GM21723 (cell line): ENCODE measurements around the gene BEAN1.
"Not testable (repeated sequence)": the region's sequence is repeated elsewhere in the genome, so short reads cannot be mapped to it uniquely, and the experiment has no call there.

ENCODE experiments used
- ATAC-seq: cut with Tn5 transposase; IDR thresholded peaks from one replicate; pipeline ENCODE4 v1.9.1; 2021; ENCODE audit warnings: mild to moderate bottlenecking, moderate library complexity; ENCODE audit not compliant: unreplicated experiment

BEAN1 gene

DNA sequence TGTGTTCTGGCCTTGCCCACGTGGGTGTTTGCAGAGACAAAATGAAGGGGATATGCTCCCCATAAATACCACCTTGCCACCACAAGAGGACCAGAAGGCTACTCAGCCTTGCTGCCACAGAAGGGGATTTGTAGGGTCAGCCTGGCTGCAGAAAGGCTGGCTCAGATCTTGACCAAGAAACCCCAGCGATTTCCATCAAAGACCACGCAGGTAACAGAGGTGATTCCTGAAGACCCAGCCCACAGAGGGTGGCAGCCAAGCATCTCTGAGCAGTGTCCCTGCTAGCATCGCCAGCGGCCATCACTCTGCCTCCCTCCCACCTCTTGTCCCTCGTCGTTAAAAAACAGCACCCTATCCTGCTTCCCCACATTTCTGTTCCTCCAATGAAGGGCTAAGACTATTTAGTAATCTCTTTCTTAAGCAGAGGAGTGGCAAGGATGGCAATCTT is 54.9 kb downstream of the BEAN1 start:
- ATAC-seq = no peak

GRCh38 chr16:66483689-66484452 is 56.8 kb downstream of the BEAN1 start:
- ATAC-seq = no peak

GRCh38 chr16:66484453-66485213 is 57.5 kb downstream of the BEAN1 start:
- no peak for ATAC-seq

DNA sequence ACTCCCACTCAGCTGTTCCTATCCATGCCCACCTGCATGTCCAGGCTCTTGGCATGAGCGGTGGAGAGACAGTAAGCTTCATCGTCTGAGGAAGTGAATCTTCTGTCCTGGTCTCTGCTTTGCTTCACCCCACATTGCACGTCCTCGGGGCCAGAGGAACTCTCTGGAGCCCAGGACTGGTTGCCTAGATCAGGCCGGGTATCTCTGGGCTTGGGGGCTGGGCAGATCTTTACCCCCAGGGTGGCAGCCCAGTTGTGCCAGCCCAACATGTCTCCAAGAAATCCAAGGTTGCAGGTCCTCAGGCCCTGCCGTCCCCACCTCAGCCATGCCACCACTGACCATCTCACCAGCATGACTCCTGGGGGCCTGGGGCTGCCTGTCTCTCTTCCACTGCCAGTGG is 58.3 kb downstream of the BEAN1 start:
- no peak for ATAC-seq

DNA sequence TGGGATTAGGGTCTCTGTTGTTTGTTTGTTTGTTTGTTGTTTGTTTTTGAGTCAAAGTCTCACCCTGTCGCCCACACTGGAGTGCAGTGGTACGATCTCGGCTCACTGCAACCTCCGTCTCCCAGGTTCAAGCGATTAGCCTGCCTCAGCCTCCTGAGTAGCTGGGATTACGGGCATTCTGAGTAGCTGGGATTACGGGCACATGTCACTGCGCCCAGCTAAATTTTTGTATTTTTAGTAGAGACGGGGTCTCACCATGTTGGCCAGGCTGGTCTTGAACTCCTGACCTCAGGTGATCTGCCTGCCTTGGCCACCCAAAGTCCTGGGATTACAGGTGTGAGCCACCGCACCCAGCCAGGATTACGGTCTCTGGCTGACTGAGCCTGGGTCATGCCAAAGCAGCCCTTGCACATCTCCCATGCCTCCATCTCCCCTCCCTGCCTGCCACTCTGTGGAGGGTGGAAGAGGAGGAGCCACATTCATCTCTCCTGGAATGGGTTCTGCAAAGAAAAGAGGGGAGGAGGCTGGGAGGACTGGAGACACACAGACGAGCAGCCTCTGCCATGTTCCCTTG is 59.2 kb downstream of the BEAN1 start:
- no peak for ATAC-seq

- no peak for ATAC-seq
Measured at GRCh38 chr16:66486773-66487579, 59.9 kb downstream of the BEAN1 start.

- no peak for ATAC-seq
Measured at GRCh38 chr16:66487580-66488275, 60.6 kb downstream of the BEAN1 start.

DNA sequence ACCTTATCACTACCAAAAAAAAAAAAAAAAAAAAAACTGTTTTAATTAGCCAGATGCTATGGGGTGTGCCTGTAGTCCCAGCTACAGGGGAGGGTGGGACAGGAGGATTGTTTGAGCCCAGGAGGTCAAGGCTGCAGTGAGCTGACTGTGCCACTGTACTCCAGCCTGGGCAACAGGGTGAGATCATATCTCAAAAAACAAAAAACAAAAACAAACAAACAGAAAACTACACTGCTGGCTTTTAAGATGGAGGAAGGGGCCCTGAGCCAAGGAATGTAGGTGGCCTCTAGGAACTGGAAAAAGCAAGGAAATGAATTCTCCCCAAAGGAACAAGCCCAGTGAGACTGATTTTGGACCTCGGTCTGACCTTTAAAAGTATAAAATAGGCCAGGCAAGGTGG is 61.4 kb downstream of the BEAN1 start:
- ATAC-seq = no peak

GRCh38 chr16:66489385-66489784 is 62.3 kb downstream of the BEAN1 start:
- ATAC-seq = no peak

DNA sequence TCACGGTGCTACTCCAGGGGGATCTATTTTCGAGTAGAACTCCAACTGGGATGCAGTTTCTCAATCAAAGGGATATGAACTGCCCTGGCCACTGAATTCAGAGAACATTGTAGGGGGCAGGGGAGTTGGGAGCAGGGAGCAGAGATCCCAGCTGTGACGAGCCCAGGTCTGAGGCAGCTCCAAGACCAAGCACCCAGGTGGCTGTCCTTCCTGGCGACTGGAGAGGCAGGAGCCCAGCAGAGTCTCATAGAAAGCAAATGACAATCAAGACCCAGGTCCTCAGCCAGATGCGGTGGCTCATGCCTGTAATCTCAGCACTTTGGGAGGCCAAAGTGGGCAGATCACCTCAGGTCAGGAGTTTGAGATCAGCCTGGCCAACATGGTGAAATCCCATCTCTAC is 62.7 kb downstream of the BEAN1 start:
- no peak for ATAC-seq

DNA sequence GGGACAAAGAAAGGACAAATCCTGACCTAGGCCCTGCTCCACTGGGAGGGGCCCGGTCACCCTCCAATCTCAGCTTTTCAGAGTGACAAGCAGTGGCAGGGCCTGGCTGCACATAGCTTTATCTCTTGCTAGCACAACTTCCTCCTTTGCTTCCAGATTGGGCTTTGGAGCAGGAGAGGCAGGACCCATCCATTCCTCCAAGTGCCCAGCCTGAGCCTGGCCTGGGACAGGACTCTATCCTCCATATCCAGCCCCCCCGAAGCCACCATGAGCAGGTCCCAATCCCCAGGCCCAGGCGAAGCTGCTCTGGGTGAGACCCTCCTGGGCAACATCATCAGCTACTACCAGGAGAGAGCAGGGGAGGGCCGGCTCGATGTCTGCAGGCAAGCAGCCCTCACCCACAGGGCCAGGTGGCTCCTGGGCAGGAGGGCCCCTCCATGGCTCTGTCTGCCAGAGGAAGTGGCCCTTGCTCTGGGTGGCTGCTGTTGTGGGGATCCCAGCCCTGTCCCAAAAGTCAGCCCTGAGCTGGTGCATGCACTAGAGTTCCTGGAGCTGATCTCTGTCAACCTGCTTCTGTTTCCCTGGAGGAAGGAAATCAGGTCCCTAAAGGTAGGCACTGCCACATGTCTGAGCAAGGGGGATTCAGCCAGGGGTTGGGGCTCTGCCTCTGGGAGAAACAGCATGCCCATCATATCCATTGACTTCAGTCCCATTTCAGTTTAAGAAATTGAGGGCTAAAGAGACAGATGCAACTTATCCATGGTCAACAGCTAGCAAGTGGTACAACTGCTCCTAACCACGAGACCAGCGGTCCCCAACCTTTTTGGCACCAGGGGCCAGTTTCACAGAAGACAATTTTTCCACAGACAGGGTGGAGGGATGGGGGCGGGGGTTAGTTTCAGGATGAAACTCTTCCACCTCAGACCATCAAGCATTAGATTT is 64.0 kb downstream of the BEAN1 start:
- no peak for ATAC-seq

DNA sequence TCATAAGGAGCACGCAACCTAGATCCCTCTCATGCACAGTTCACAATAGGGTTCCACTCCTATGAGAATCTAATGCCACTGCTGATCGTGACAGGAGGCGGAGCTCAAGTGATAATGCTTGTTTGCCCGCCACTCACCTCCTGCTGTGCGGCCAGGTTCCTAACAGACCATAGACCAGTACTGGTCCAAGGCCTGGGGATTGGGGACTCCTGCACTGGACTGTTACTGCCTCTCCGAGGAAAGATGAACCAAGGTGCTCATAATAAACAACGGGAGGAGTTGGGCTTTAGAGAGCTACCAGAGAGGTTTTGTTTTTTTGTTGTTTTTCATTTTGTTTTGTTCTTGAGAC is 64.6 kb downstream of the BEAN1 start:
- ATAC-seq = no peak

DNA sequence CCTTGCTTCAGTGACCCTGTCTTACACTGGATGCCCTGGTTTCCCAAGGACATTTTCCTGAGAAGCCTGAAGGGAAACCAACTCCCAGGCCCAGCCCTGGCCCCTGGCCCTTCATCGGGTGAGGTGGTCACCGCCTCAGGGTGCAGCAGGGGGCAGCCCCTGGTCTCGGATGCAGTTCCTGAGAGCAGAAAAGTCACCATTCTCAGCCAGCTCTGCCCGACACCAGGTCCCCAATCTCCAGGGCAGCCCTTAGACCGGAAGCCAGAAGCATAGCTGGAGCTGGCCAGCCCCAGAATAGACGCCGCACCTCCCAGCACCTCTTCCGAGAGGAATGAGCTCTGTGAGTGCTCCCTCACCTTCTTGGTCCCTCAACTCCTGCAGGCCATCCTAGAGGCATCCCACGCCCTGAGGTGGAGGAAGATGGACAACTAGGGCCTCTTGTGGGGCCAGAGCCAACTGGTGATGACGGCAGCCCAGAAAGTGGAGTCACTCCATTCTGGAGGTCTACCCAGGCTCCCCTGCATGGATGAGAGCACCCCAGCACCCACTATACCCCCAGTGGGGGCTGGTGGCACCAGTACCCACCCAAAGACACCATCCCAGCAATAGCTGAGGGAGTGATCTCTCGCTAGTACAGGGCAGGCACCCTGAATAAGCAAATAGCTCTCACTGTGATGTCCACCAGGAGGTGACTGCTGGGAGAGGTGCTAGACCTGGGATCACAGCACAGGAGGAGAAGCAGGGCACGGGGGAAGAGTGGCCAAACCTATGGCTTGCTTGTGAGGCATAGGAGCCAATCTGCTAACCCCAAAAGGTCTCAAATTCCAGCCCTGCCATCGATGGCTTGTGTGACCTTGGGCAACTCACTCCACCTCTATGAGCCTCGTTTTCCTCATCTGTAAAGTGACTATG is 66.7 kb downstream of the BEAN1 start:
- ATAC-seq = no peak

DNA sequence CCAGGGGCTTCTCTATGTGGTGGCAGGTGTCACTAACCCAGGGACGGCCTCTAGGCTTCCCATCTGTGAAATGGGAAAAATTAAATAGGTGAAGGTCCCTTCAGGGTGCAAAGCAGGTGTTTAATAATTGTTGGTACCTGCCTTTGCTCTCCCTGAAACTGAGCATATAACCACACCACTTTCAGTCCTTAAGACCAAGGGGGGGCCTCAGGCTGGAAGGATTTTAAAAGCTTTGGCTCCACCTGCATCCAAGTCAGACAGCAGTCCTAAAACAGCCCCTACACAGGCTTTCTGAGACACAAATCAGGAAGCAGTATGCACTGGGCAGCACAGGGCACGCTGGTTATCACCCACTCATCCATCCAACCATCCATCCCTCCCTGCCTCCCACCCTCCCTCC is 67.8 kb downstream of the BEAN1 start:
- ATAC-seq = no peak

DNA sequence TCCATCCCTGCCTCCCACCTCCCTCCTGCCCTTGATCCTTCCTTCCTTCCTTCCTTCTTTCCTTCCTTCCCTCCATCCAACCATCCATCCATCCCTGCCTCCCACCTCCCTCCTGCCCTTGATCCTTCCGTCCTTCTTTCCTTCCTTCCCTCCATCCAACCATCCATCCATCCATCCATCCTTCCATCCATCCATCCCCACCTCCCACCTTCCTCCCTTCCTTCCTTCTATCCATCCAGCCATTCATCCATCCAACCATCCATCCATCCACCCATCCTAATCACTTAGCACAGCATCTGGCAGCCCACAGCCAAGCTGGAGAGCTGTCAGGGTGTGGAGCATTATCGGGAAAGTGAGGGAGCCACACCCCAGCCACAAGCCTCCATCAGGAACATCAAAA is 68.3 kb downstream of the BEAN1 start:
- ATAC-seq = no peak

GRCh38 chr16:66496226-66496625 is 69.1 kb downstream of the BEAN1 start:
- ATAC-seq = not testable (repeated sequence)

DNA sequence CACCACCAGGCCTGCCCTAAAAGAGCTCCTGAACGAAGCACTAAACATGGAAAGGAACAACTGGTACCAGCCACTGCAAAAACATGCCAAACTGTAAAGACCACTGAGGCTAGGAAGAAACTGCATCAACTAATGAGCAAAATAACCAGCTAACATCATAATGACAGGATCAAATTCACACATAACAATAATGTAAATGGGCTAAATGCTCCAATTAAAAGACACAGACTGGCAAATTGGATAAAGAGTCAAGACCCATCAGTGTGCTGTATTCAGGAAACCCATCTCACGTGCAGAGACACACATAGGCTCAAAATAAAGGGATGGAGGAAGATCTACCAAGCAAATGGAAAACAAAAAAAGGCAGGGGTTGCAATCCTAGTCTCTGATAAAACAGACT is 70.8 kb downstream of the BEAN1 start:
- not testable (repeated sequence) for ATAC-seq

DNA sequence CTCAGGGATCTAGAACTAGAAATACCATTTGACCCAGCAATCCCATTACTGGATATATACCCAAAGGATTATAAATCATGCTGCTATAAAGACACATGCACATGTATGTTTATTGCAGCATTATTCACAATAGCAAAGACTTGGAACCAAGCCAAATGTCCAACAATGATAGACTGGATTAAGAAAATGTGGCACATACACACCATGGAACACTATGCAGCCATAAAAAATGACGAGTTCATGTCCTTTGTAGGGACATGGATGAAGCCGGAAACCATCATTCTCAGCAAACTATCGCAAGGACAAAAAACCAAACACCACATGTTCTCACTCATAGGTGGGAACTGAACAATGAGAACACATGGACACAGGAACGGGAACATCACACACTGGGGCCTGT is 74.5 kb downstream of the BEAN1 start:
- not testable (repeated sequence) for ATAC-seq
